Measurements from ENCODE around the gene GUCY2F.

GUCY2F gene

DNA sequence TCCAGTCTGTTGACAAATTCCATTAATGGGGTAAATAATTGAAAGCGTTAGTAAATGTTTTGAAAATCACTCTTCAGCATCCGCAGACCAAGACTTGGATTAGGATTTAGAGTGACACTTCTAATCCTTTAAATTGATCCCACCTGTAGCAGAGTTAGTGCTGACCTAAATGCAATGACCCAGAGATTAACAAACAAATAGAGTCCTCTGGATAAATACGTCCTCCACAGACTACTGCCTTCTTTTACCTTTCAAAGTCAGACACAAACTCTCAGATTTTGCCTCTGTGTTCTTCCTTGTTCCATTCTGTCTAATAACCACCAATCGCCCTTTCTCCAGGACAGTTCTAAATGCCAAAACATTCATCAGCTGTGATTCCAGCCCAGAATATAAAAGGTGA lies at the start of gene GUCY2F:
TSS of gene GUCY2F (minus strand) at position 101 of the 400 bp plus-strand sequence. CDS start 6,150 bp downstream, outside the sequence.
- no peaks in the 10 kb centered on the region for H3K27me3 ChIP-seq (ENCODE audit: control insufficient read depth, insufficient read depth, low read length)
- no peaks in the 10 kb centered on the region for H3K79me2 ChIP-seq
- H2AFZ ChIP-seq = no peak within 1 kb of the TSS
- no peaks in the 10 kb centered on the region for H3K4me1 ChIP-seq
- H3K27ac ChIP-seq = no peak within 1 kb of the TSS
- no peaks in the 10 kb centered on the region for H3K36me3 ChIP-seq (ENCODE audit: control insufficient read depth, insufficient read depth, low read length)
- H3K4me3 ChIP-seq (ENCODE audit: low read depth, low read length) = no peak within 1 kb of the TSS
- TF ChIP-seq, protein P1, sequence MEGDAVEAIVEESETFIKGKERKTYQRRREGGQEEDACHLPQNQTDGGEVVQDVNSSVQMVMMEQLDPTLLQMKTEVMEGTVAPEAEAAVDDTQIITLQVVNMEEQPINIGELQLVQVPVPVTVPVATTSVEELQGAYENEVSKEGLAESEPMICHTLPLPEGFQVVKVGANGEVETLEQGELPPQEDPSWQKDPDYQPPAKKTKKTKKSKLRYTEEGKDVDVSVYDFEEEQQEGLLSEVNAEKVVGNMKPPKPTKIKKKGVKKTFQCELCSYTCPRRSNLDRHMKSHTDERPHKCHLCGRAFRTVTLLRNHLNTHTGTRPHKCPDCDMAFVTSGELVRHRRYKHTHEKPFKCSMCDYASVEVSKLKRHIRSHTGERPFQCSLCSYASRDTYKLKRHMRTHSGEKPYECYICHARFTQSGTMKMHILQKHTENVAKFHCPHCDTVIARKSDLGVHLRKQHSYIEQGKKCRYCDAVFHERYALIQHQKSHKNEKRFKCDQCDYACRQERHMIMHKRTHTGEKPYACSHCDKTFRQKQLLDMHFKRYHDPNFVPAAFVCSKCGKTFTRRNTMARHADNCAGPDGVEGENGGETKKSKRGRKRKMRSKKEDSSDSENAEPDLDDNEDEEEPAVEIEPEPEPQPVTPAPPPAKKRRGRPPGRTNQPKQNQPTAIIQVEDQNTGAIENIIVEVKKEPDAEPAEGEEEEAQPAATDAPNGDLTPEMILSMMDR (IDR thresholded peaks at IDR 0.05) = no peak
- H3K4me2 ChIP-seq (ENCODE audit: low read length) = no peak within 1 kb of the TSS
- H3K9ac ChIP-seq = no peak within 1 kb of the TSS
- H3K9me3 ChIP-seq (ENCODE audit: control insufficient read depth, low read length) = no peaks in the 10 kb centered on the region

DNA sequence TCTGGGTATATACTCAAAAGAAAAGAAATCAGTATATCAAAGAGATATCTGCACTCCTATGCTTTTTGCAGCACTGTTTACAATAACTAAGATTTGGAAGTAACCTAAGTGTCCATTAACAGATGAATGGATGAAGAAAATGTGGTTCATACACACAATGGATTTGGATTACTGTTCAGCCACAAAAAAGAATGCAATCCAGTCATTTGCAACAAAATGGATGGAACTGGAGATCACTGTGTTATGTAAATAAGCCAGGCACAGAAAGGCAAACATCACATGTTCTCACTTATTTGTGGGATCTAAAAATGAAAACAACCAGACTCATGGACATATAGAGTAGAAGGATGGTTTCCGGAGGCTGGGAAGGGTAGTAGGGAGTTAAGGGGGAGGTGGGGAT lies 37.1 kb upstream of the GUCY2F start:
- Histone ChIP-seq H2AFZ (no peak overlapping the region), H3K79me2 (no peaks in the 10 kb centered on the region), H3K4me3 (ENCODE audit: low read depth, low read length) (no peak overlapping the region), H3K27ac (no peak overlapping the region), H3K27me3 (ENCODE audit: control insufficient read depth, insufficient read depth, low read length) (no peaks in the 10 kb centered on the region), H3K9ac (no peak overlapping the region), H3K9me3 (ENCODE audit: control insufficient read depth, low read length) (no peaks in the 10 kb centered on the region), H3K4me1 (no peaks in the 10 kb centered on the region), H3K4me2 (ENCODE audit: low read length) (no peak overlapping the region), H3K36me3 (ENCODE audit: control insufficient read depth, insufficient read depth, low read length) (no peaks in the 10 kb centered on the region)
- TF ChIP-seq, protein P1 (IDR thresholded peaks at IDR 0.05) = no peak

DNA sequence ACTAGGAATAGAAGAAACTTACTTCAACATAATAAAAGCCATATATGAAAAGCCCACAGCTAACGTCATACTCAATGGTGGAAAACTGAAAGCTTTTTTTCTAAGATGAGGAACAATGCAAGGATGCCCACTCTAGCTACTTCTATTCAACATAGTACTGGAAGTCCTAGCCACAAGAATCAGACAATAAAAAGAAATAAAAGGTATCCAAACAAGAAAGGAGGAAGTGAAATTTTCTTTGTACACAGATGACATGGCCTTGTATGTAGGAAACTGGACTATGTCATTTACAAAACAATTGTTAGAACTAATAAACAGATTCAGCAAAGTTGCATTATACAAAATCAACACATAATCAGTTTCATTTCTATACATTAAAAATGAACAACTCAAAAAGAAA lies 29.2 kb upstream of the GUCY2F start:
- no peaks in the 10 kb centered on the region for H3K27me3 ChIP-seq (ENCODE audit: control insufficient read depth, insufficient read depth, low read length)
- no peaks in the 10 kb centered on the region for H3K9me3 ChIP-seq (ENCODE audit: control insufficient read depth, low read length)
- no peaks in the 10 kb centered on the region for H3K4me1 ChIP-seq
- H2AFZ ChIP-seq = no peak overlapping the region
- TF ChIP-seq, protein P1 (IDR thresholded peaks at IDR 0.05) = no peak
- H3K79me2 ChIP-seq = no peaks in the 10 kb centered on the region
- H3K4me3 ChIP-seq (ENCODE audit: low read depth, low read length) = no peak overlapping the region
- no peak overlapping the region for H3K4me2 ChIP-seq (ENCODE audit: low read length)
- H3K9ac ChIP-seq = no peak overlapping the region
- H3K27ac ChIP-seq = no peak overlapping the region
- no peaks in the 10 kb centered on the region for H3K36me3 ChIP-seq (ENCODE audit: control insufficient read depth, insufficient read depth, low read length)

DNA sequence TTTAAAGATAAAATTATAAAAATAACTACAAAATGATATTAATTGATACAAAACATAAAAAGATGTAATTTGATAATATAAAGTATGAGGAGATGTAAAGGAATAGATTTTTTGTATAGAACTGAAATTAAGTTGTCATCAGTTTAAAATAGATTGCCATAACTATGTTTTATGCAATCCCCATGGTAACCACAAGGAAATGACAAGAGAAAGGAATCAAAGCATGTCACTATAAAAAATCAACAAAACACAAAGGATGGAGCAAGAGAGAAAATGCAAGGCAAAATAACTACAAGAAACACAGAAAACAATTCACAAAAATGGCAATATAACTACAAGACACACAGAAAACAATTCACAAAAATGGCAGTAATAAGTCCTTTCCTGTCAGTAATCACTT lies 27.0 kb upstream of the GUCY2F start:
- Histone ChIP-seq H3K79me2 (no peaks in the 10 kb centered on the region), H3K36me3 (ENCODE audit: control insufficient read depth, insufficient read depth, low read length) (no peaks in the 10 kb centered on the region), H3K9me3 (ENCODE audit: control insufficient read depth, low read length) (no peaks in the 10 kb centered on the region), H2AFZ (no peak overlapping the region), H3K27me3 (ENCODE audit: control insufficient read depth, insufficient read depth, low read length) (no peaks in the 10 kb centered on the region), H3K27ac (no peak overlapping the region), H3K4me2 (ENCODE audit: low read length) (no peak overlapping the region), H3K4me1 (no peaks in the 10 kb centered on the region), H3K4me3 (ENCODE audit: low read depth, low read length) (no peak overlapping the region), H3K9ac (no peak overlapping the region)
- TF ChIP-seq, protein P1 (IDR thresholded peaks at IDR 0.05) = no peak

DNA sequence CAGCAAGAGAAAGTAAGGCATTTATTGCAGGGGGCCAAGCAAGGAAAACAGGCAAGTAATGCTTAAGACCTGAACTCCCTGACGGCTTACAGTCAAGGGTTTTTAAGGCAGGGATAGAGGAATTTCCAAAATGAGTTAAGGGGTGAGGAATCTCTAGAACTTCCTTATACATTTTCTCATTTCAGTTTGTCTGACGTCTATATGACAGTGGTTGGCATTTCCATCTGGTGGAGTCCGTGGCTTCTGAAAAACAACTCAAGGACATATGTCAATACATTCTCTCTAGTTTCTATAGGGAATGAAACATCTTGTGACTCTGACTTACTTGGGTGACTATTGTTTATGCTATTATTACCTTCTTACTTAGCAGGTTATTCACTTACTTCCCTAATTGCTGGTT lies 19.3 kb upstream of the GUCY2F start:
- no peaks in the 10 kb centered on the region for H3K27me3 ChIP-seq (ENCODE audit: control insufficient read depth, insufficient read depth, low read length)
- TF ChIP-seq, protein P1 (IDR thresholded peaks at IDR 0.05) = no peak
- H2AFZ ChIP-seq = no peak overlapping the region
- H3K79me2 ChIP-seq = no peaks in the 10 kb centered on the region
- no peaks in the 10 kb centered on the region for H3K9me3 ChIP-seq (ENCODE audit: control insufficient read depth, low read length)
- H3K36me3 ChIP-seq (ENCODE audit: control insufficient read depth, insufficient read depth, low read length) = no peaks in the 10 kb centered on the region
- no peak overlapping the region for H3K9ac ChIP-seq
- no peaks in the 10 kb centered on the region for H3K4me1 ChIP-seq
- no peak overlapping the region for H3K4me2 ChIP-seq (ENCODE audit: low read length)
- H3K4me3 ChIP-seq (ENCODE audit: low read depth, low read length) = no peak overlapping the region
- no peak overlapping the region for H3K27ac ChIP-seq
